Activated T-helper 17 cell treated with anti-CD3 and anti-CD28 coated beads, Interleukin-2, amount 50 U/mL, for 72 hours (primary cell): ENCODE measurements around the gene C19orf38. TPM values are rescaled to one million over a fixed set of nuclear protein-coding genes. Genes with fewer than 3 reads are reported as not detected.
"Not testable (repeated sequence)": the region's sequence is repeated elsewhere in the genome, so short reads cannot be mapped to it uniquely, and the experiment has no call there.

Experiments used
- ATAC-seq: fragments of 150-1000 bp; cut with Tn5 transposase; replicated peaks from 2 replicates; pipeline ENCODE4 v1.10.0; 2021; ENCODE audit warnings: mild to moderate bottlenecking, moderate library complexity
- H3K27ac Mint-ChIP-seq: one replicate; pipeline ENCODE4 v1.8.0; 2022; ENCODE audit warnings: mixed read lengths
- H3K27me3 Mint-ChIP-seq: one replicate; pipeline ENCODE4 v1.8.0; 2022; ENCODE audit warnings: mixed read lengths
- H3K36me3 Mint-ChIP-seq: one replicate; pipeline ENCODE4 v1.8.0; 2022; ENCODE audit warnings: low read depth, mild to moderate bottlenecking, mixed read lengths
- H3K4me1 Mint-ChIP-seq: one replicate; pipeline ENCODE4 v1.8.0; 2022; ENCODE audit warnings: mixed read lengths
- H3K4me3 Mint-ChIP-seq: one replicate; pipeline ENCODE4 v1.8.0; 2022; ENCODE audit warnings: mild to moderate bottlenecking, mixed read lengths
- H3K9me3 Mint-ChIP-seq: one replicate; pipeline ENCODE4 v1.8.0; 2022; ENCODE audit warnings: mixed read lengths
- total RNA-seq, 2 donors: library from RNA; stranded (reverse); gene quantifications; one replicate each; pipeline ENCODE4 v1.2.3, GENCODE V29; 2022

Gene C19orf38
- total RNA-seq, 2 donors from 2014 or later = 0.48 to 1.7 TPM

GRCh38 chr19:10831987-10832938 is 16.0 kb upstream of the C19orf38 start:
- peaks cover 4% of the 10 kb centered on the region for H3K9me3 Mint-ChIP-seq
- peaks cover 6% of the 10 kb centered on the region for H3K4me1 Mint-ChIP-seq
- H3K4me3 Mint-ChIP-seq = no peak overlapping the region
- no peak for ATAC-seq
- no peak overlapping the region for H3K27ac Mint-ChIP-seq
- no peaks in the 10 kb centered on the region for H3K27me3 Mint-ChIP-seq
- peaks cover 57% of the 10 kb centered on the region for H3K36me3 Mint-ChIP-seq

GRCh38 chr19:10832939-10833296 is 15.3 kb upstream of the C19orf38 start:
- Mint-ChIP-seq H3K36me3 (peaks cover 50% of the 10 kb centered on the region), H3K27ac (no peak overlapping the region)
- ATAC-seq = no peak

GRCh38 chr19:10835089-10835753 is 13.0 kb upstream of the C19orf38 start:
- peak overlapping the region; percentile 95 for H3K4me3 Mint-ChIP-seq
- peaks cover 4% of the 10 kb centered on the region for H3K9me3 Mint-ChIP-seq
- peaks cover 31% of the 10 kb centered on the region for H3K36me3 Mint-ChIP-seq
- no peaks in the 10 kb centered on the region for H3K27me3 Mint-ChIP-seq
- ATAC-seq = no peak
- peak overlapping the region; percentile 99 for H3K27ac Mint-ChIP-seq
- H3K4me1 Mint-ChIP-seq = peaks cover 6% of the 10 kb centered on the region

More at GRCh38 chr19:10832939-10833296, 15.3 kb upstream of the C19orf38 start:
- Mint-ChIP-seq H3K9me3 (peaks cover 4% of the 10 kb centered on the region), H3K27me3 (no peaks in the 10 kb centered on the region), H3K4me1 (peaks cover 6% of the 10 kb centered on the region), H3K4me3 (no peak overlapping the region)

GRCh38 chr19:10835754-10836478 is 12.3 kb upstream of the C19orf38 start, which contains the start of gene TMED1:
TSS of gene TMED1 (minus strand) at chr19:10836212. CDS start at chr19:10836191, 21 bp downstream.
- Mint-ChIP-seq H3K9me3 (peaks cover 4% of the 10 kb centered on the region), H3K36me3 (peaks cover 28% of the 10 kb centered on the region), H3K27ac (peak within 1 kb of the TSS; percentile 99), H3K27me3 (no peaks in the 10 kb centered on the region), H3K4me1 (peaks cover 6% of the 10 kb centered on the region), H3K4me3 (peak within 1 kb of the TSS; percentile 95)
- peak; percentile 92 for ATAC-seq

- H3K9me3 Mint-ChIP-seq = peaks cover 4% of the 10 kb centered on the region
- no peaks in the 10 kb centered on the region for H3K27me3 Mint-ChIP-seq
- ATAC-seq = peak; percentile 47
- peak overlapping the region; percentile 95 for H3K4me3 Mint-ChIP-seq
- peak overlapping the region; percentile 99 for H3K27ac Mint-ChIP-seq
- peaks cover 6% of the 10 kb centered on the region for H3K4me1 Mint-ChIP-seq
- H3K36me3 Mint-ChIP-seq = peaks cover 28% of the 10 kb centered on the region
These were observed 11.5 kb upstream of the C19orf38 start for GRCh38 chr19:10836479-10837330.

- peak overlapping the region; percentile 95 for H3K4me3 Mint-ChIP-seq
These were observed 10.6 kb upstream of the C19orf38 start for GRCh38 chr19:10837649-10838048.

GRCh38 chr19:10838377-10838776 is 9.8 kb upstream of the C19orf38 start:
- Mint-ChIP-seq H3K4me1 (peaks cover 6% of the 10 kb centered on the region), H3K36me3 (peaks cover 20% of the 10 kb centered on the region), H3K27me3 (no peaks in the 10 kb centered on the region), H3K27ac (no peak overlapping the region), H3K4me3 (no peak overlapping the region), H3K9me3 (peaks cover 4% of the 10 kb centered on the region)
- no peak for ATAC-seq

More at GRCh38 chr19:10837649-10838048, 10.6 kb upstream of the C19orf38 start:
- H3K27ac Mint-ChIP-seq, ATAC-seq, H3K27me3 Mint-ChIP-seq, H3K9me3 Mint-ChIP-seq, H3K4me1 Mint-ChIP-seq: not testable (repeated sequence)
- H3K36me3 Mint-ChIP-seq = peaks cover 27% of the 10 kb centered on the region

- H3K4me3 Mint-ChIP-seq = no peak overlapping the region
- H3K27me3 Mint-ChIP-seq = no peaks in the 10 kb centered on the region
- no peak for ATAC-seq
- peaks cover 6% of the 10 kb centered on the region for H3K4me1 Mint-ChIP-seq
- peaks cover 4% of the 10 kb centered on the region for H3K9me3 Mint-ChIP-seq
- no peak overlapping the region for H3K27ac Mint-ChIP-seq
- H3K36me3 Mint-ChIP-seq = peaks cover 14% of the 10 kb centered on the region
These were observed 8.8 kb upstream of the C19orf38 start for GRCh38 chr19:10839114-10840050.

- H3K27me3 Mint-ChIP-seq = no peaks in the 10 kb centered on the region
- no peak overlapping the region for H3K4me3 Mint-ChIP-seq
- H3K4me1 Mint-ChIP-seq = no peaks in the 10 kb centered on the region
- no peaks in the 10 kb centered on the region for H3K36me3 Mint-ChIP-seq
- no peak overlapping the region for H3K27ac Mint-ChIP-seq
- ATAC-seq = no peak
- peaks cover 4% of the 10 kb centered on the region for H3K9me3 Mint-ChIP-seq
These were observed 5.4 kb upstream of the C19orf38 start for GRCh38 chr19:10842788-10843187.

- Mint-ChIP-seq H3K4me1 (no peaks in the 10 kb centered on the region), H3K27me3 (no peaks in the 10 kb centered on the region), H3K36me3 (no peaks in the 10 kb centered on the region), H3K27ac (no peak overlapping the region), H3K9me3 (peaks cover 4% of the 10 kb centered on the region), H3K4me3 (no peak overlapping the region)
- no peak for ATAC-seq
These were observed 1.6 kb upstream of the C19orf38 start for GRCh38 chr19:10846500-10847202.

- Mint-ChIP-seq H3K36me3 (no peaks in the 10 kb centered on the region), H3K9me3 (peaks cover 4% of the 10 kb centered on the region), H3K4me3 (no peak overlapping the region), H3K27ac (no peak overlapping the region), H3K4me1 (no peaks in the 10 kb centered on the region), H3K27me3 (no peaks in the 10 kb centered on the region)
- no peak for ATAC-seq
These were observed 2.4 kb downstream of the C19orf38 start for GRCh38 chr19:10850631-10851030.

- ATAC-seq = no peak
- no peak overlapping the region for H3K27ac Mint-ChIP-seq
- H3K4me1 Mint-ChIP-seq = no peaks in the 10 kb centered on the region
- H3K9me3 Mint-ChIP-seq = no peaks in the 10 kb centered on the region
- H3K4me3 Mint-ChIP-seq = no peak overlapping the region
- H3K36me3 Mint-ChIP-seq = no peaks in the 10 kb centered on the region
- no peaks in the 10 kb centered on the region for H3K27me3 Mint-ChIP-seq
These were observed 4.0 kb downstream of the C19orf38 start for GRCh38 chr19:10852098-10852800.
